LNCaP clone FGC (cell line): Measurements from ENCODE around the gene CD151.
A peak's percentile ranks its signal among the peaks of the same experiment; 100 is the strongest.

Experiments
- DNase-seq: peaks from one replicate; pipeline ENCODE4 v3.0.0-alpha.2; 2011; ENCODE audit warnings: low read depth
- H3K4me3 ChIP-seq: 2 replicates; pipeline ENCODE4 v1.5.1; 2011; ENCODE audit warnings: mild to moderate bottlenecking, low read depth, low read length, control low read depth
- CTCF ChIP-seq: IDR thresholded peaks from 2 replicates; pipeline ENCODE4 v1.5.1; 2012; ENCODE audit warnings: mild to moderate bottlenecking; ENCODE audit not compliant: control insufficient read depth, insufficient read depth; ENCODE audit errors: extremely low read depth

CD151 gene

GRCh38 chr11:841981-842369, 9.2 kb downstream of the CD151 start:
- no peak for TF ChIP-seq CTCF
- no peak for DNase-seq

DNA sequence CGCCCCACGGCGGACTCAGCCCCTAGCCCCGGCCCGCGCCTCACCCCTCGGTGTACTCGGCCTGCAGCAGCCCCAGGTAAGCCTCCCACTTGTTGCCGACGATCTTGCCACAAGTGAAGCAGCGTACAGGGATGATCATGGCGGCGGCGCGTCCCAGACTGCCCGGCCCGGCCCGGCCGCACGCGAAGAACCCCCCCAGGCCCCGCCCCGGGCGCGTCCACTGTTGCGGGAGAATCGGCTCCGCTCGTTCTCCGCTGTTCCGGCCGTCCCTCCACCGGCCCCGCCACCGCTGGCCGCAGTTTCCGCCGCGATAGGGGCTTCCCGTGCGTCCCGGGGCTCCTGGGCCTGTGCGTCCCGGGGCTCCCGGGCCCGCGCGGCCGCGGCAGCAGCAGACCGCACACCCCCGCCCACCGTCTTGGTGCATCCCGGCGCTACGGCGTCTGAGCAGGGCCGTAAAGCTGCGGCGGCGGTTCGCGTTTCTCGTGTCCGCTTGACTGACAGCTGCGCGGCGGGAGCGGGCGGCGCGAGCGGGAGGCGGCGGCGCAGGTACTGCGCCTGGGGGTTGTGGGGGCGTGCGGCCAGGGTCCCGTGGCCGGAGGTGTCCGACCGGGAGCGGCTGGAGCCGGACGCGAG, 9.7 kb downstream of the CD151 start, which contains the start of the genes POLR2L and TSPAN4:
Gene POLR2L (minus strand): TSS at position 160 of the 633 bp plus-strand sequence. CDS start 21 bp downstream, at position 139.
Gene TSPAN4 (plus strand): TSS at position 483 of the 633 bp plus-strand sequence. CDS start 7,453 bp downstream, outside the sequence.
- peak within 1 kb of the TSS; percentile 96 for H3K4me3 ChIP-seq
- TF ChIP-seq CTCF = 0 out of 2 replicates have a peak, but pooled peaks have one; percentile 1
- DNase-seq = no peak

More at GRCh38 chr11:841981-842369, 9.2 kb downstream of the CD151 start:
- peak overlapping the region; percentile 96 for H3K4me3 ChIP-seq

GRCh38 chr11:843086-843734, 10.5 kb downstream of the CD151 start:
- TF ChIP-seq CTCF = no peak
- DNase-seq = no peak
- peak overlapping the region; percentile 96 for H3K4me3 ChIP-seq

DNA sequence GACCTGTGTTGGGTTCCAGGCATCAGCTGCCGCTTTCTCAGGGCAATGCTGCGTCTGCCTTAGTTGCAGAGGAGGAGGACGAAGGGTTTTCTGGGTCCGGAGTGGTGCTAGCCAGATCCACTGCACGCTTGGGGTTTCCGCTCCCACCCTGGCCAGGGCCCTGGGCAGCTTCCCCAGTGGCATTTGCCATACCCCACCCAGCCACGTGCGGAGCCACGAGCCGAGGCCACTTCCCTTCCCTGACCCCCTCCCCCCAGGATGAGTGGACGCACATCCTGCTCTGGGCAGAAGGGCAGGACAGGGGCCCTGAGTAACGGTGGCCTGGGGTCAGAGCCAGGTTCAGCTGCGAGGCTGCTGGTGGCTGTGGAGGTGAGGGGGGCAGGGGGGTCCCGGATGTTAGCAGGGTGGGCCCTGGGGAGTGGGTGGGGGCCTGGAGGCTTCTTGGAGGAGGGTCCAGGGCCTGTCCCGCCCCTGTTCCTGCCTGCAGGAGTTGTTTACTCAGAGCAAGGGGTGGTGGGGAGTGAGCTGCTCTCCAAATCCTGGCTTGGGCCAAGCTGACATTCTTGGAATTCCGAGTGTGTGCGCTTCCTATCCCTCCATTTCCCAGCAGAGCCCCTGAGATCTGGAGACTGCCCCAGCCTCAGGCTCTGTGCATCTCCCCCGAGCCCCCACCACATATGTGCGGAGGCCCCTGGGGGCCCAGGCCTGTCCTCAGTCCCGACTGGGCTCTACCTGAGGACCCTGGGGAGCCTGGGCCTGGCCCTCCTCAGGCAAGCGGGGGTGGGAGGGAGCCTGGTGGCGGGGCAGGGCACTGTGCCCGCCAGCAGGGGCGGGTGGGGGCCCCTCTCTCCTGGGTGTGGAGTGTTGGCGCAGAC, 11.3 kb downstream of the CD151 start:
- no peak for DNase-seq
- peak overlapping the region; percentile 96 for H3K4me3 ChIP-seq
- TF ChIP-seq CTCF = no peak

DNA sequence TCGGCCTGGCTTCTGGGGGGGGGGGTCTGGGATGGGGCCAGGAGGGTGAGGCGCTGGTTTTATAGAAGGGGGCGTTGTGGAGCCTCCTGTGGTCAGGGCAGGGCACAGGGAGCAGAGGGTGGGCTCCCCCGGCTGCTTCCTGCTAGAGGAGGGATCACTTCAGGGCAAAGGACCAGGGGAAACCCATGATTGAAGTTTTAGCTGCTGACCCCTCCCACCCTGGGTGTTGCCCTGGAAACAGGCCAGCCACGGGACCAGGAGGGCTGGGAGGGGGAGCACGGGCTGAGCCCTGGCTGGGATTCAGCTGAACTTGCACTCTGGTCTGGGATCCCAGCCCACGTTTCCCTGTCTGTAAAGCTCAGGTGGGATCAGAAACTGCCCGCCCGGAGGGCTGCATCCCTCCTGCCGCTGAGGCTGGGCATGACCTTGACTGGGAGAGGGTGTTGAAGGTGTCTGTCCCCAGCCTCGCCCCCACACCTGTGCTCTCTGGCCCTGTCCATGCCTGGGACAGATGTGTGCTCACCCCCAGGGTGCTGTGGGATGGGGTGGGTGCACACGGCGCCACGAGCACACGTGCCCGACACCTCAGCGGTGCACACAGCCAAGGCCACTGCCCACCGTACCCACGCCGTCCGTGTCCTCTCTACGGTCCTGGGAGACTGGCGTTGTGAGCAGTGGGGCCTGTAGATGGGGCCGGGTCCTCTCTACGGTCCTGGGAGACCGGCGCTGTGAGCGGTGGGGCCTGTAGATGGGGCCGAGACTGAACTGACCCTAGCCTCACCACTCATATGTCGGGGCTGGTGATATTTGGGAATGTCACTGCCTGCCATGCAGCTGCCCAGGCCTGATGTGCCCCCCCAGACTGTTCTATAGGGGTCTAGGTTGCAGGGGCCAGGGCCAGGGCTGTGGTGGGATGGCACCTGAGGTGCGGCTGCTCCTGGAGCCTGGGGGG, 12.2 kb downstream of the CD151 start:
- H3K4me3 ChIP-seq = no peak overlapping the region
- no peak for TF ChIP-seq CTCF
- no peak for DNase-seq
